H9 (cell line): ENCODE data around the gene ZNF616. TPM values are rescaled to one million over a fixed set of nuclear protein-coding genes. Genes with fewer than 3 reads are reported as not detected.

ENCODE experiments used
- DNase-seq: peaks from one replicate; pipeline ENCODE4 v3.0.0-alpha.2; 2017
- H2AFZ ChIP-seq: one replicate; pipeline ENCODE4 v1.6.1; 2013; ENCODE audit warnings: mild to moderate bottlenecking, low read length, control low read depth, moderate library complexity
- H2AK5ac ChIP-seq: 2 replicates; pipeline ENCODE4 v1.6.1; 2013; ENCODE audit warnings: low read length, control low read depth, mixed read lengths; ENCODE audit not compliant: insufficient read length
- H2BK120ac ChIP-seq: one replicate; pipeline ENCODE4 v1.6.1; 2013; ENCODE audit warnings: low read depth, mild to moderate bottlenecking, low read length, control low read depth, inconsistent platforms; ENCODE audit not compliant: poor library complexity, severe bottlenecking
- H2BK12ac ChIP-seq: 2 replicates; pipeline ENCODE4 v1.6.1; 2013; ENCODE audit warnings: low read length, control low read depth, mixed read lengths, low read depth; ENCODE audit not compliant: insufficient read length
- H2BK15ac ChIP-seq: 2 replicates; pipeline ENCODE4 v1.6.1; 2013; ENCODE audit warnings: low read depth, low read length, control low read depth
- H2BK20ac ChIP-seq: one replicate; pipeline ENCODE4 v1.6.1; 2013; ENCODE audit warnings: low read depth, mild to moderate bottlenecking, low read length, control low read depth, inconsistent platforms; ENCODE audit not compliant: poor library complexity, severe bottlenecking
- H2BK5ac ChIP-seq: 2 replicates; pipeline ENCODE4 v1.6.1; 2013; ENCODE audit warnings: low read length, control low read depth, mixed read lengths; ENCODE audit not compliant: insufficient read length
- H3K14ac ChIP-seq: 2 replicates; pipeline ENCODE4 v1.6.1; 2013; ENCODE audit warnings: low read length, control low read depth; ENCODE audit not compliant: insufficient read depth
- H3K18ac ChIP-seq: 2 replicates; pipeline ENCODE4 v1.6.1; 2013; ENCODE audit warnings: low read depth, mild to moderate bottlenecking, mixed read lengths, low read length, control low read depth; ENCODE audit not compliant: insufficient read length
- H3K23ac ChIP-seq: 2 replicates; pipeline ENCODE4 v1.6.1; 2013; ENCODE audit warnings: low read length, control low read depth, mixed read lengths, low read depth; ENCODE audit not compliant: insufficient read length
- H3K23me2 ChIP-seq: 2 replicates; pipeline ENCODE4 v1.6.1; 2013; ENCODE audit warnings: low read depth, mild to moderate bottlenecking, mixed read lengths, low read length, control low read depth; ENCODE audit not compliant: insufficient read length, poor library complexity, severe bottlenecking
- H3K27ac ChIP-seq: 2 replicates; pipeline ENCODE4 v1.5.1; 2013; ENCODE audit warnings: low read length, control low read depth, mixed read lengths, low read depth; ENCODE audit not compliant: insufficient read length
- H3K27me3 ChIP-seq: 2 replicates; pipeline ENCODE4 v1.6.1; 2013; ENCODE audit warnings: low read length, control low read depth, inconsistent platforms; ENCODE audit not compliant: insufficient read depth
- H3K4ac ChIP-seq: 2 replicates; pipeline ENCODE4 v1.6.1; 2013; ENCODE audit warnings: low read depth, mild to moderate bottlenecking, control low read depth, inconsistent platforms, low read length, moderate library complexity
- H3K4me1 ChIP-seq: 2 replicates; pipeline ENCODE4 v1.6.1; 2013; ENCODE audit warnings: low read length, control low read depth, inconsistent platforms; ENCODE audit not compliant: insufficient read depth
- H3K4me2 ChIP-seq: 2 replicates; pipeline ENCODE4 v1.6.1; 2013; ENCODE audit warnings: low read length, control low read depth, mixed read lengths; ENCODE audit not compliant: insufficient read length, insufficient read depth
- H3K56ac ChIP-seq: 2 replicates; pipeline ENCODE4 v1.6.1; 2013; ENCODE audit warnings: low read depth, mild to moderate bottlenecking, mixed read lengths, low read length, control low read depth; ENCODE audit not compliant: insufficient read length
- H3K79me1 ChIP-seq: 2 replicates; pipeline ENCODE4 v1.6.1; 2013; ENCODE audit warnings: low read depth, mild to moderate bottlenecking, moderate library complexity, low read length, control low read depth, inconsistent platforms; ENCODE audit not compliant: insufficient read depth, poor library complexity, severe bottlenecking
- H3K79me2 ChIP-seq: 2 replicates; pipeline ENCODE4 v1.6.1; 2013; ENCODE audit warnings: low read length, control low read depth, inconsistent platforms; ENCODE audit not compliant: insufficient read depth
- H3K9ac ChIP-seq: 2 replicates; pipeline ENCODE4 v1.6.1; 2013; ENCODE audit warnings: low read length, control low read depth, mixed read lengths; ENCODE audit not compliant: insufficient read length; ENCODE audit errors: extremely low read depth
- H3K9me3 ChIP-seq: one replicate; pipeline ENCODE4 v1.6.1; 2013; ENCODE audit warnings: low read depth, low read length, inconsistent platforms; ENCODE audit not compliant: control insufficient read depth
- H3T11ph ChIP-seq: one replicate; pipeline ENCODE4 v1.6.1; 2013; ENCODE audit warnings: mild to moderate bottlenecking, low read length, control low read depth, inconsistent platforms
- H4K20me1 ChIP-seq: one replicate; pipeline ENCODE4 v1.6.1; 2013; ENCODE audit not compliant: control insufficient read depth, insufficient read length, insufficient read depth
- H4K5ac ChIP-seq: 2 replicates; pipeline ENCODE4 v1.6.1; 2013; ENCODE audit warnings: low read depth, mild to moderate bottlenecking, mixed read lengths, low read length, control low read depth; ENCODE audit not compliant: insufficient read length
- H4K8ac ChIP-seq: replicated peaks from 2 replicates; pipeline ENCODE4 v1.6.1; 2013; ENCODE audit warnings: low read length, control low read depth, mixed read lengths, low read depth; ENCODE audit not compliant: insufficient read length
- H4K91ac ChIP-seq: 2 replicates; pipeline ENCODE4 v1.6.1; 2013; ENCODE audit warnings: low read depth, mild to moderate bottlenecking, moderate library complexity, mixed read lengths, low read length, control low read depth; ENCODE audit not compliant: insufficient read length
- H3K27ac Mint-ChIP-seq, 3 experiments: 2 replicates in 2 of 3; 3 replicates in 1 of 3; pipeline ENCODE4 v1.8.0; 2020 to 2021; ENCODE audit warnings: mixed read lengths in 3 of 3, mild to moderate bottlenecking in 1 of 3, moderate library complexity in 1 of 3
- H3K27me3 Mint-ChIP-seq: 2 replicates; pipeline ENCODE4 v1.8.0; 2021; ENCODE audit warnings: low read depth, mild to moderate bottlenecking, moderate library complexity, mixed read lengths
- H3K36me3 Mint-ChIP-seq, 3 experiments: 2 replicates in 2 of 3; 3 replicates in 1 of 3; pipeline ENCODE4 v1.8.0; 2020 to 2021; ENCODE audit warnings: low read depth in 3 of 3, mixed read lengths in 3 of 3; ENCODE audit not compliant: insufficient read depth in 1 of 3
- H3K4me1 Mint-ChIP-seq, 2 experiments: 2 replicates each; pipeline ENCODE4 v1.8.0; 2020; ENCODE audit warnings: mixed read lengths in 2 of 2
- H3K4me3 Mint-ChIP-seq, 2 experiments: 2 replicates in 1 of 2; 3 replicates in 1 of 2; pipeline ENCODE4 v1.8.0; 2020 to 2021; ENCODE audit warnings: mild to moderate bottlenecking in 2 of 2, mixed read lengths in 2 of 2, moderate library complexity in 1 of 2
- H3K9me3 Mint-ChIP-seq, 2 experiments: 2 replicates in 1 of 2; 3 replicates in 1 of 2; pipeline ENCODE4 v1.8.0; 2020; ENCODE audit warnings: mild to moderate bottlenecking in 2 of 2, mixed read lengths in 2 of 2, moderate library complexity in 1 of 2
- CTCF ChIP-seq: fragments of 200-600 bp; sonication (generic); conservative IDR thresholded peaks from 3 replicates; pipeline ENCODE4 v1.8.0; 2021; ENCODE audit warnings: antibody characterized with exemption, mild to moderate bottlenecking
- WGBS: extraction: QIAGEN DNeasy Blood & Tissue Kit; methylation state at CpG from one replicate; pipeline ENCODE4 v1.1.7; 2013; ENCODE audit warnings: missing lambda C conversion rate, low lambda C conversion rate, mixed read lengths; ENCODE audit not compliant: insufficient read length; ENCODE audit errors: extremely low coverage; 5-methylcytosine and 5-hydroxymethylcytosine counted together
- total RNA-seq: library from RNA; stranded (reverse); gene quantifications from 2 replicates; pipeline ENCODE4 v1.2.1, GENCODE V29; 2021

The ZNF616 gene
- total RNA-seq, 1 experiment from 2014 or later: 32.0 TPM

- Histone ChIP-seq H4K5ac (no peak overlapping the region), H3K9ac (no peak overlapping the region), H3K4me2 (no peak overlapping the region), H2AK5ac (no peak overlapping the region), H3K4ac (no peak overlapping the region), H3K4me1 (no peaks in the 10 kb centered on the region), H3K23me2 (no peaks in the 10 kb centered on the region), H2BK15ac (no peak overlapping the region), H3K56ac (no peak overlapping the region), H4K91ac (no peak overlapping the region), H3K23ac (no peak overlapping the region), H4K8ac (no peak overlapping the region), H2BK20ac (no peak overlapping the region), H2BK120ac (no peak overlapping the region), H4K20me1 (no peaks in the 10 kb centered on the region), H3K27ac (no peak overlapping the region), H2AFZ (no peak overlapping the region), H3T11ph (no peak overlapping the region), H3K79me2 (no peaks in the 10 kb centered on the region), H3K79me1 (no peaks in the 10 kb centered on the region), H3K9me3 (peaks cover 78% of the 10 kb centered on the region), H3K18ac (no peak overlapping the region), H2BK12ac (no peak overlapping the region), H3K27me3 (no peaks in the 10 kb centered on the region), H2BK5ac (no peak overlapping the region), H3K14ac (no peak overlapping the region)
- Mint-ChIP-seq H3K27ac (no peak overlapping the region), H3K36me3 (peaks cover 67 to 91% (median 79%) of the 10 kb centered on the region in 3 experiments), H3K27me3 (peaks cover 4% of the 10 kb centered on the region), H3K9me3 (peaks cover 86 to 90% of the 10 kb centered on the region in 2 experiments), H3K4me3 (no peak overlapping the region), H3K4me1 (no peaks in the 10 kb centered on the region)
- TF ChIP-seq CTCF: no peak
- no peak for DNase-seq
- no CpG with 5 or more reads among the region's 15 CpGs for WGBS
Measured at GRCh38 chr19:52155596-52156359, 16.0 kb upstream of the ZNF616 start.
